ENCODE data around the gene SCAPER.

SCAPER gene, protein sequence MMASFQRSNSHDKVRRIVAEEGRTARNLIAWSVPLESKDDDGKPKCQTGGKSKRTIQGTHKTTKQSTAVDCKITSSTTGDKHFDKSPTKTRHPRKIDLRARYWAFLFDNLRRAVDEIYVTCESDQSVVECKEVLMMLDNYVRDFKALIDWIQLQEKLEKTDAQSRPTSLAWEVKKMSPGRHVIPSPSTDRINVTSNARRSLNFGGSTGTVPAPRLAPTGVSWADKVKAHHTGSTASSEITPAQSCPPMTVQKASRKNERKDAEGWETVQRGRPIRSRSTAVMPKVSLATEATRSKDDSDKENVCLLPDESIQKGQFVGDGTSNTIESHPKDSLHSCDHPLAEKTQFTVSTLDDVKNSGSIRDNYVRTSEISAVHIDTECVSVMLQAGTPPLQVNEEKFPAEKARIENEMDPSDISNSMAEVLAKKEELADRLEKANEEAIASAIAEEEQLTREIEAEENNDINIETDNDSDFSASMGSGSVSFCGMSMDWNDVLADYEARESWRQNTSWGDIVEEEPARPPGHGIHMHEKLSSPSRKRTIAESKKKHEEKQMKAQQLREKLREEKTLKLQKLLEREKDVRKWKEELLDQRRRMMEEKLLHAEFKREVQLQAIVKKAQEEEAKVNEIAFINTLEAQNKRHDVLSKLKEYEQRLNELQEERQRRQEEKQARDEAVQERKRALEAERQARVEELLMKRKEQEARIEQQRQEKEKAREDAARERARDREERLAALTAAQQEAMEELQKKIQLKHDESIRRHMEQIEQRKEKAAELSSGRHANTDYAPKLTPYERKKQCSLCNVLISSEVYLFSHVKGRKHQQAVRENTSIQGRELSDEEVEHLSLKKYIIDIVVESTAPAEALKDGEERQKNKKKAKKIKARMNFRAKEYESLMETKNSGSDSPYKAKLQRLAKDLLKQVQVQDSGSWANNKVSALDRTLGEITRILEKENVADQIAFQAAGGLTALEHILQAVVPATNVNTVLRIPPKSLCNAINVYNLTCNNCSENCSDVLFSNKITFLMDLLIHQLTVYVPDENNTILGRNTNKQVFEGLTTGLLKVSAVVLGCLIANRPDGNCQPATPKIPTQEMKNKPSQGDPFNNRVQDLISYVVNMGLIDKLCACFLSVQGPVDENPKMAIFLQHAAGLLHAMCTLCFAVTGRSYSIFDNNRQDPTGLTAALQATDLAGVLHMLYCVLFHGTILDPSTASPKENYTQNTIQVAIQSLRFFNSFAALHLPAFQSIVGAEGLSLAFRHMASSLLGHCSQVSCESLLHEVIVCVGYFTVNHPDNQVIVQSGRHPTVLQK (N-terminal part only)

DNA sequence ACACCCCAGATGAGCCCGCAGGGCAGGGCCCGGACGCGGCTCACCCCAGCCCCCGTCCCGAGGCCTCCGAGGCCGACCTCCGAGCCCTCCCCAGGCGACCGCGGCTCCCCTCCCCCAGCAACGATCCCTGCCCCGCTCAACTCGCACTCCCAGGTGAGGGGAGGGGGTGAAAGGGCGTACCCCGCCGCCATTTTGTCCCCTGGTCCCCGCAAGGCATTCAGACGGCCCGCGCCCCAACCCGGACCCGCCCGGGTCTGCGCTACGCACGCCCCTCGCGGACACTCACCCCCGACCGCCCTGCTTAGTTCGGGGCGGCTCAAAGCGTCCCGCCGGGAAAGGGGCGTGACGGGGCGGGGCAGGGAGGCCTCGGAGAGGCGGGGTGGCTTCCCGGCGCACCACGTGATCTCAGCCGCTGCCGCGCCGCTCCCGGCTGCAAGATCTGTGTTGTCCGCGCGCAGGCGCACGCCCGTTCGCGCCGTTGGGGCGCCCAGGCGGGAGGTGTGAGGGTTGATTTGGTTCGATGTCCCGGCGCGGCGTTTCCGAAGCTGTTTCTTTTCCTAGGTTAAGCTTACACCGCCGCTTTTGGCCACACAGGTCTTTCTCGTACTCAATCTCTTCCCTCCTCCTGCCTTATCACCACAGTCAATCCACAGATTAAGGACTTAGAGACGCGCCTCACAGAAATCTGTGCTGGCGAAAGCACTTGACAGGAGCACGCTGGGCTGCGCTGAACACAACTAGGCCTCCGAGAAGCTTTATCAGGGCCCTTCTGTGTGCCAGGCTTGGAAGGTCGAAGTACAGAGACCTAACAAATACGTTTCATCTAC is at the start of gene SCAPER:
SCAPER (minus strand) TSS at position 328 of the 827 bp plus-strand sequence. CDS start 21,523 bp downstream, outside the sequence.
- DNase-seq = peak; percentile 37 to 95 (median 88)

DNA sequence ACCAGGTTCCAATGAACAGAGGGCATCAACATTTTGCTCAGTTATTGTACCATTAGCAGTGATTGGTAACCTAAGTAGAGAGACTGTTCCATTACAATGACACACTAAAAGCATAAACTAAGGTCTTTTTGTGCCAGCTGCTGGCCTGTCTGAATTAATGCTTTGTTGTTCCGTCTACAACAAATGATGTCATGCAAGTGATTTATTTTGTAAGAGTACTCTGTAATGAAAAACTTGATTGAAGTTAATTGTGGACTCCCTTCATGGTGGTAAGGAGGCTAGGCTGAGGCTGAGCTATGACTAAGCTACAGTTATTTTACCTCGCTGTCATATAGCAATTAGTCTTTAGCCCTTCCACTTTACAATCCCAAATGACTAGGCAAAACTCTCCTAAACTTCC is 49.6 kb upstream of the SCAPER start:
- DNase-seq = no peak

DNA sequence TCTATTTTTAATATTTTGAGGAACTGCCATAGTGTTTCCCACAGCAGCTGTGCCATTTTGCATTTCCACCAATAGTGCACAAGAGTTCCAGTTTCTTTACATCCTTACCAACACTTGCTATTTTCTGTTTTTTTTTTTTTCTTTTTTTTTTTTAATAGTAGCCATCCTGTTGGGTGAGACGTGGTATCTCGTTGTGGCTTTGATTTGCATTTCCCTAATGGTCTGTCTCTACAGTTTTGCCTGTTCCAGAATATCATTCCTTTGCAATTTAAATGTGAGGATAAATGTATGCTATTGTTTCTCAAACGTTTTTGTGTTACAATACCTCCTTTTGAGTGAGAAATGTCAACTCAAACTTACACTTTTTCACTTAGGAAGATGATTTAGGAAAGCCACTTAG is 48.8 kb upstream of the SCAPER start:
- no peak for DNase-seq

DNA sequence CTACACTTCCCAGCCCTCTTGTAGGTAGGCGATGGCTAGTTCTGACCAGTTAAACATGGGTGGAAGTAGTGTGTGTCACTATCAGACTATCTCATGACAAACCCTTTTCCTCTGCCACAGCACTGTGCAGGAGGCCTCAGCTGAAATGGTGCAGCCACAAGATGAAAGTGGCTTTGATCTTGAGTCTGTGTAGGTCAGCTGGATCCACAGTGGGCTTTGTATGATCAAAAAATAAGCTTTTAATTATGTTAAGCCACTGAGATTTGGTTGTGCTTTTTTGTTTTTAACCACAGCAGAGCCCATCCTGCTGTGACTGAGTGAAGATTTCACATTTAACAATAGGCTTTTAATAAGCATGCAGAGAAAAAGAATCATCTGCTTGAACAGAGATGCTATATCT is 46.1 kb upstream of the SCAPER start:
- no peak for DNase-seq

DNA sequence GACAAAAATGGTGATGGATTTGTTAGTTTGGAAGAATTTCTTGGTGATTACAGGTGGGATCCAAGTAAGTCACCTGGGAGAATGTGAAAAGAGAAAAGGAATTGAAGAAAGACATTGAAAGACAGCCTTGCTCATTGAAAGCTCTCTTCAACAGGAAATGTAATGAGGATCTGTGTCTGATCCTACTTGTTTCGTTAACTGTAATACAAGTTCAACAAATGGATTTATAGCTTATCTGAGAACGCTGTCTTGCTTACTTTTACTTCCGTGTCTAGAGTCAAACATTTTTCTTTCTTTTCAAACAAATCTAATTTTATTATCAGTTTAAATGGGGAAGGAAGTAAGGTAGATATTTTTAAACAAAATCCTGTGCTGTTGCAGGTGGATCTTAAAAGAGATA is 42.3 kb upstream of the SCAPER start:
- no peak for DNase-seq

DNA sequence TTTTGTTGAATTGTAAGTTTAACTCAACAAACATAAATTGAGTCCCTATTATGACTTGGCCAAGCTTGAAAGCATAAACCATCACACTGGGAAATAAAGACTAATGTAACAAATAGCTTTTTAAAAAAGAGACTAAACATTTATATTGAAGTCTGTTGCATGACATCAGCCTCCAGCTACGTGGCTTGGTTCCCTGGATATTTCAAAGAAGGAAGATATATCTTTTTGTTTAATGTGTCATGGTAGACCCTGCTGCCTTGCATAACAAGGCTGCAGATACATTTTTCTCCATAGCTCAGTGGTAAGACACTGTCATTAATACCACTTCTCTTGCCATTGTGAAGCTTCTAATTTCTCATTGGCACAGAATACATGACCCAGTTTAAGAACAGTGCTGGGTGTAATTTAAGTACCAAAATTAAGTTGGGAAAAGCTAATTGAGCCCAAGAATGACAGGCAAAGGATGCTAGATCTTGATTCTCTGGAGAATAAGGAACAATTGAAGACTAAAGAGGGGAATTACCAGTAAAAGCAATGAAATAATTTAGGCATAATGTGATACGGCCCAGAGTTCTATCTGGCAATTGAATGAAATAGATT is 40.5 kb upstream of the SCAPER start:
- no peak for DNase-seq

DNA sequence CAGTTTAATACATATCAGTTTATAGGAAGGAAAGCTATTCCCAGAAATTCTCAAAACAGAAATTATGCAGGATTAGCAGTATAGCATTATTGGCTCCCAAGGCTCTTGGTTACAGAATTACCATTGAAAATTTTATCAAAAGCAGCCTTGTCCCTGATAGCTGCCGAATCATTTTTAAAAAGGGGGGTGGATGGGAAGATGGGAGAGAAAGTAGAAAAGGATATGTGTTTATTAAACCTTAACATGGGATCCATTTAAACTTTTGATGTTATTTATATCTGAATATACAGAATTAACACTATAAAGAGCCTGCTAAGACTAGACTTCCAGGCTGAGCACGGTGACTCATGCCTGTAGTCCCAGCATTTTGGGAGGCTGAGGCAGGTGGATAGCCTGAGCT is 37.2 kb upstream of the SCAPER start:
- DNase-seq = no peak

DNA sequence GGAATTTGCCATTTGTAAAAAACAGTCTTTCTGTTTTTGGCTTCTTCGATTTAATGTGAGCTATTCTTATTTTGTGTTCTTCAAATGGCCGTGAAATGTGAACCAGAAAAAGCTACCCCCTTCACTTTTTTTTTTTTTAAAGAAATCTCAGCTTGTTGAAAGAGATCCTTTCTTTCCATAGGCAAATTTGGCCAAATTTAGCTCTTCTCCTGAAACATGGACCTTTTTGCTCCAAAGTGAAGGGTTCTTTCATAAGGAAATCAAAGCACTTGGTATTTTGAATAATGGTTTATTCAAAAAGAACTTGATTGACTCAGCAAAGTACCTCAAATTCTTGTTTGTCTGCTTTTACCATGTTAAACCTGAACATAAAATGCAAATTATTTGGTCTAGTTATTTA is 36.5 kb upstream of the SCAPER start:
- no peak for DNase-seq

DNA sequence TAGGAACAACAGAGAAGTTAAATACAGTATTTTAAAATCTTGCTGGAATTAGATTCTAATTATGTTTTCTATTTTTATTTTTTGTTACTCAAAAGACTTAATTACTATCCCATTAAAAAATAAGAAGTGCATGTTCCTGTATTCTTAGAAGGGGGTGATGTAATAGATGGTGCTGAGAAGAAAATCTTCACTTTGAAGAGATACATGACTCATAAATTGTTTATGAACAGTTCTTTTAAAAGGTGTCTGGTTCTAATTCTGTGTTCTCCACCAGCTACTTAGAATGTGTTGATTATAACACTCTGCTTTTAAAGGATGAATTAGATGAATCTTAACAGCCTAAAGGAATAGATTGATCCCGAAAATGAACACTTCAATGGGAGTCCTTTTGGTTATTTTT is 34.6 kb upstream of the SCAPER start:
- no peak for DNase-seq

DNA sequence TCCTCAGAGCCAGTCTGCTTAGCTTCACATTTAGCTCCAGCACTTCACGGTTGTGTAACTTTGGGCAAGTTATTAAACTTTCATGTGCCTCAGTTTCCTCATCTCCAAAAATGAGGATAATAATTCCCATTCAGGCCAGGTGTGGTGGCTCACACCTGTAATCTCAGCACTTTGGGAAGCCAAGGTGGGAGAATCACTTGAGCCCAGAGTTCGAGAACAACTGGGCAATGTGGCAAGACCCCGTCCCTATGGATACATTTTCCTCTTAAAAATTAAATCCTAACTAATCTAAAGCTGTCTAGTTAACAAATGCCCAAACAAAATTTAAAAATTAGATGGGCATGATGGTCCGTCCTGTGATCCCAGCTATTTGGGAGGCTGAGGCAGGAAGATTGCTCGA is 33.6 kb upstream of the SCAPER start:
- DNase-seq = no peak

DNA sequence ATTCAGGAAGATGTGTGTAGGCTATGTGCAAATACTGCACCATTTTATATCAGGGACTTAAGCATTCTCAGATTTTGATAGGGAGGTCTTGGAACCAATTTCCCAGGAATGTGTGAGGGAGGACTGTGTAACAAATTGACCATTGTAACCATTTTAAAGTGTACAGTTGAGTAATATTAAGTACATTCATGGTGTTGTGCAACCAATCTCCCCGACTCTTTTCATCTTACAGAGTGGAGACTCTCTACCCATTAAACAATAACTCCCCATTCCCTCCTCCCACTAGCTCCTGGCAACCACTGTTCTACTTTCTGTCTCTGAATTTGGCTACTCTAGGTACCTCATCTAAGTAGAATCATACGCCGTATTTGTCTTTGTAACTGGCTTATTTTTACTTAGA is 31.5 kb upstream of the SCAPER start:
- no peak for DNase-seq

DNA sequence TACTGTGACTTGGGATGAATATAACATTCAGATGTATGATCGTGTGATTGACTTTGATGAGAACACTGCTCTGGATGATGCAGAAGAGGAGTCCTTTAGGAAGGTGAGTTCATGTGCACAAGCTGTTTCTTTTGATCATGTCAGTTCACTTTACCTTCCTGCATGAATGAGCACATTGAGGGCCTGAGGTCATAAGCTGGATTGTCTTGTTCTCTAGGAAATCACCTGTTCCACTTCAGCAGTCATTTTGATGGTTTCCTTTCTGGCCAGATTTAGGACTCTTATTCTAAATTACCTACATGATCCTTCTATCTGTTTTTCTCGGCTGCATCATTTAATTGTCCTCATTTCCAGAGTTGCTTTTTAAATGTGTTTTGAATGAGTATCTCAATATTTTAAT is 30.5 kb upstream of the SCAPER start:
- DNase-seq = no peak

DNA sequence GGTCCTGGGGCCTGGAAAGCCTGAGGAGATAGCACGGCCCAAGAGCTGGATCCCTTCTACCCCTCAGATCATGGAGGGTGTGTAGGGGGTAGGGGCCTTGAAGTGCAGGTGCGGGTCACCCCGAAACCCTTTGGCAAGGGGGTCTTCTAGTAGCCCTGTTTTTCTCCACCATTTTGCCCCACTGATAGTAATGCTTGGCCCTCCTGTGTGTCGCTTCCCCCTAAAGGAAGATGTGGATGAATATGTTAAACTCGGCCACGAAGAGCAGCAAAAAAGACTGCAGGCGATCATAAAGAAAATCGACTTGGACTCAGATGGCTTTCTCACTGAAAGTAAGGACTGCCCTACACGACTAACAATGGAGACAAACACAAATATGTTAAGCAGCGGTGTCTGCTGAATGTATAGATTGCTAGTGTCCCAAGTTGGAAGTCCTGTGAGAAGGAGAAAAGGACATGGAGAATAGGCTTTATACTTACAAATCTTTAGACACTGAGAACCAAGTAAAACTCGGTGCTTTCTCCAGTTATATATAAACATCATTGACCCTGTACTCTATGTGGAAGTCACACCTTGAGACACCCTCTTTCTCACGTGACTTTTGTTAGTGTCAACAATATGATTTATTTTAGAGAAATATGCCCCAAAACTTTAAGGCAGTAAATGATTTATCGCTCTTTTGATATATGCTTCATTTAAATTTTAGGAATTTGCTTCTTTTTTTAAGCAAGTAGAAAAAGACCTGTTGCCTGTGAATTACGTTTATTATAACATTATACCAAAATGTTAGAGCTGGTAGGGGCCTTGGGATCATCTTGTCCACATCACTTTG is 27.2 kb upstream of the SCAPER start:
- no peak for DNase-seq

DNA sequence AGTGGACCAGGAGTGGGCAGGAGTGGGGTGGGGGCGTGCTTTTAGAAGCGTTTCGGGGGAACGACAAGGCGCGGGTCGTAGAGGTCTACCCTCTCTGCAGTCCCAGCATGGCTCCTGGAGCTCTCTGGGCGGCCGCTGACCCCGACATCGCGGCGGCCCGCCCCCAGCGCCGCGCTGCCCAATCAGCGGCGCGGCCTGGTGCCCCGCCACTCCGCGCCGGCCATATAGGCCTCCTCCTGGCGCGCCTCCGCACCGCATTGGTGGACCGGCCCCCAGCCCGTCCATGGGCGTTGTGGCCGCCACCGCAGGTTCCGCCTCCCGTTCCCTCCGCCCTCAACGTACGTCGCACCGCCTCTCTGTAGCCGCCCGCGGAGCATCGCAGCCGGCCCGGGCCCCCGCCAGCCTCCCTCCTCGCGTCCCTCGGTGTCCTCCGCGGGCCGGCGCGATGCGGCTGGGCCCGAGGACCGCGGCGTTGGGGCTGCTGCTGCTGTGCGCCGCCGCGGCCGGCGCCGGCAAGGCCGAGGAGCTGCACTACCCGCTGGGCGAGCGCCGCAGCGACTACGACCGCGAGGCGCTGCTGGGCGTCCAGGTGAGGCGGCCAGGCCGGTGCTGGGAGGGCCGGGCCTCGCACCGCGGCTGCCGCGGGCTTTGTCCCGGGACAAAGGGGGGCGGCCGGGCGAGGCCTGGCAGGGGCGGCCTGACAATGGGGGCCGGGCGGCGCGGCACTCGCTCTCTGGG is 26.4 kb upstream of the SCAPER start, which contains the start of gene RCN2:
RCN2 (plus strand) TSS at position 353 of the 738 bp plus-strand sequence; CDS start at position 446, 93 bp downstream.
- peak; percentile 44 to 96 (median 88) for DNase-seq

DNA sequence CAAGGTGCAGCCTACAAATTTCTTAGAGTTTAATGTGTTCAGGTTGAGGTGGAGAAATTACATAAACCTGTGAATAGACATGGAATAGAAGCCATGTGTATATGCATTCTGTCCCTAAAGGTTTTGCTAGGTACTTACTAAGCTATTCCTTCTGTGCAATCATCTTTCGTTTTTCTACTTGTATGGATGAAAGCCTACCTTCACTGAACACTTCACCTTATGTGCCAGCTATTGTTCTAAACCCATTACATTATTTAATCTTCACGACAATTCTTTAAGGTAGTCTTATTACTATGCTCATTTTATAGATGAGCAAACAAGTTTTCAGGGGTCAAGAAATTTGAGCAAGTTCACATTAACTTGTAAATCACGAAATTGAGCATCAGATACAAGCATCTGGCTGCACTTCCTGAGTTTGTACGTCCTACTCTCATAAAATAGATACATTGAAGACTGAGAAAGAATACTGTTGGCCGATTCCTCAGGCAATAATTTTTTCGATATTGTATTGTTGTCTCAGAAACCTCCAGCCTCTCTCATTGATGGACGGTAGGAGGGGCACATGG is 25.8 kb upstream of the SCAPER start:
- DNase-seq = no peak

DNA sequence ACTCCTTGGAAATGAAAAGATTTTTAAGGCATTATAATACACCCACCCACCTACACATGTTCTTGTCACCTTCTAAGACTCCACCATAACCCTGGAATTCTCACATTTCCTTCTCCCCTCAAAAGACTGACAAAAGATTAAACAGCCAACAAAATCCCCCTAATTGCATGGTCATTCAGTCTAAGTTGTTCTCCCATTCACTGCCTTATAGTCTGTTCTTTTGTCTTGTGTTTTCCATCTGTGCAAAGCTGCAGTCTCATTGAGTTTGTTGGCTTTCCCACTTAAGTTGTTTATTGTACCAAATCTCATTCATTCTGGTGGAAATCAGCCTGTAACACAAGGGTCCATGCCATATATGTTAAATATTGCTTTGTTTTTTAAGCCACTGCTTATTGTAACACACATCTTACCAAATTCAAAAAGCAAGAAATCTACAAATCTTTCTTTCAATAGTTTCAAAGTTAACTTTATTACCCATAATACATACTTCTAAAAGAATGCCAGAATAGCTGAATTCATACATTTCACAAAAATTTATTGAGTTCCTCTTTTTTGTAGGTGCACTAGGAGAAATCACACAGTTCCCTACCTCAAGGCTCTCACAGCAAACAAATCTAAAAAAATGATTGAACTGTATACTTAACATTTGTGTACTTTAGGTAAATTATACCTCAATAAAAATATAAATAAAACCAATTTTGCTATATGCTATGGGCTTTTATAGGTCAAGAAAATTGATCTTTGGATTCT is 24.0 kb upstream of the SCAPER start:
- DNase-seq = no peak

DNA sequence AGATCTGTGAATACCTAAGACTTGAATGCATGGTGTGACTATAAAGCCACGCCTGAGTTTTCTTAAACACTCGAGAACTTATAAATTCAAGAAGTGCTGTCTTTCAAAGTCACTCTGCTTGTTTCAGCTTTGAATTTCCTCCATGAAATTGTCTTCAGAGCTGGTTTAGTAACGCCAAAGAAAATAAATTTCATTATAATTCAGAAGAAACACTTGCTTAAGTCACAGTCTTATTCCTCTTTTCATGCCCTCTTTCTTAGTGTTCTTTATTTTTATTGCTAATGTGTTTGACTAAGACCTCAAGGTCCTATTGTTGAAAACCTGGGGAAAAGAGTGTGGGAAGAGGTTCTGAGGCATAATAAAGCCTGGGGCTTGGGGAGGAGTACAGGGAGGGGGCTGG is 23.1 kb upstream of the SCAPER start:
- no peak for DNase-seq

DNA sequence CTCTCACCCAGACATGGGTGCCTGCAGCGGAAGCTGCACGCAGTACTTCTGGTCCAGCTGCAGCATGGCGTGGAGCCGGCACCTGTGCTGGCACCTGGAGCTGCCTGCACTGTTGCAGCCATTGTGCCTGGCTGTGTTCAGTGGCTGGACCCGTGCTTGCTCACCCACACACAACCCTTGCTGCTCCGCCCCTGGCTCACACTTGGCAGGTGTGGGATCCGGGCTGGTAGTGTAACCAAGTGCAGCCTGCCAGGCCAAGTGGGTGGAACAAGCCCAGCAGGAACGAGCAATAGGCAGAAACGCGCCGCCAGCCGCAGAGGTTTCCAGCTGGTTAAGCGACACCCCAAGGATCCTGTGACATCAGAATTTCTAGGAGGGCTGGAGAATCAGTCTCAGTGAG is 11.2 kb upstream of the SCAPER start:
- no peak for DNase-seq
